Breast epithelium (tissue), 4 donors: Measurements from ENCODE around the gene ADD3. TPM values are rescaled to one million over a fixed set of nuclear protein-coding genes. Genes with fewer than 3 reads are reported as not detected.

Experiments
- DNase-seq, 2 donors: peaks; one replicate each; pipeline ENCODE4 v3.0.0-alpha.2; 2019; ENCODE audit warnings: low spot score in 2 of 2
- H3K27ac ChIP-seq, 2 donors: fragments of 200-600 bp; sonication (generic) in 1 of 2; one replicate each; pipeline ENCODE4 v1.5.1; 2016 to 2019; ENCODE audit warnings: mild to moderate bottlenecking in 1 of 2
- H3K27me3 ChIP-seq, 2 donors: fragments of 200-600 bp; sonication (generic) in 1 of 2; one replicate each; pipeline versions ENCODE4 v1.5.1 to v1.6.0; 2017 to 2019; ENCODE audit warnings: control low read depth in 1 of 2, mild to moderate bottlenecking in 1 of 2
- H3K36me3 ChIP-seq: fragments of 200-600 bp; one replicate; pipeline ENCODE4 v1.5.1; 2019
- H3K4me1 ChIP-seq, 2 donors: fragments of 200-600 bp; sonication (generic); one replicate each; pipeline ENCODE4 v1.5.1; 2016 to 2019; ENCODE audit warnings: control low read depth in 1 of 2
- H3K4me3 ChIP-seq, 3 donors: fragments of 200-600 bp; sonication (generic); 1 replicate in 2 of 3; 2 replicates in 1 of 3; pipeline ENCODE4 v1.5.1; 2016 to 2019; ENCODE audit warnings: mild to moderate bottlenecking in 3 of 3, moderate library complexity in 2 of 3
- H3K9me3 ChIP-seq, 2 donors: fragments of 200-600 bp; sonication (generic) in 1 of 2; one replicate each; pipeline ENCODE4 v1.5.1; 2016 to 2019; ENCODE audit warnings: control low read depth in 1 of 2
- POLR2A ChIP-seq: fragments of 450-650 bp; IDR thresholded peaks from one replicate; pipeline ENCODE4 v1.6.1; 2016; ENCODE audit warnings: antibody characterized with exemption, mild to moderate bottlenecking, moderate library complexity
- POLR2AphosphoS5 ChIP-seq, 3 donors: sonication (generic); formaldehyde crosslinking; IDR thresholded peaks; one replicate each; pipeline ENCODE4 v1.6.1; 2017; ENCODE audit warnings: antibody characterized with exemption in 3 of 3
- intact Hi-C: fragments of 100-400 bp; cut with DNase I; formaldehyde crosslinking; loops from one replicate; pipeline ENCODE4 v1.15.1; 2023; ENCODE audit warnings: low total_unique reads
- total RNA-seq, 3 donors: library from RNA; depleted of rRNA; stranded (reverse); fragments of >200 nt; gene quantifications; one replicate each; pipeline ENCODE4 v1.1.0, GENCODE V29; 2016
- TF ChIP-seq, protein P1 (sequence below), 3 donors: fragments of 450-650 bp; IDR thresholded peaks; one replicate each; pipeline ENCODE4 v1.5.1; 2016 to 2017; ENCODE audit warnings: antibody characterized with exemption in 3 of 3, mild to moderate bottlenecking in 3 of 3, moderate library complexity in 3 of 3

Gene ADD3
- total RNA-seq, 3 donors from 2014 or later = 208 to 458 (median 347) TPM

- DNase-seq = no peak
- intact Hi-C loops = no loop called here
- no peaks in the 10 kb centered on the region for H3K36me3 ChIP-seq
- TF ChIP-seq POLR2A = no peak
- TF ChIP-seq, protein P1, sequence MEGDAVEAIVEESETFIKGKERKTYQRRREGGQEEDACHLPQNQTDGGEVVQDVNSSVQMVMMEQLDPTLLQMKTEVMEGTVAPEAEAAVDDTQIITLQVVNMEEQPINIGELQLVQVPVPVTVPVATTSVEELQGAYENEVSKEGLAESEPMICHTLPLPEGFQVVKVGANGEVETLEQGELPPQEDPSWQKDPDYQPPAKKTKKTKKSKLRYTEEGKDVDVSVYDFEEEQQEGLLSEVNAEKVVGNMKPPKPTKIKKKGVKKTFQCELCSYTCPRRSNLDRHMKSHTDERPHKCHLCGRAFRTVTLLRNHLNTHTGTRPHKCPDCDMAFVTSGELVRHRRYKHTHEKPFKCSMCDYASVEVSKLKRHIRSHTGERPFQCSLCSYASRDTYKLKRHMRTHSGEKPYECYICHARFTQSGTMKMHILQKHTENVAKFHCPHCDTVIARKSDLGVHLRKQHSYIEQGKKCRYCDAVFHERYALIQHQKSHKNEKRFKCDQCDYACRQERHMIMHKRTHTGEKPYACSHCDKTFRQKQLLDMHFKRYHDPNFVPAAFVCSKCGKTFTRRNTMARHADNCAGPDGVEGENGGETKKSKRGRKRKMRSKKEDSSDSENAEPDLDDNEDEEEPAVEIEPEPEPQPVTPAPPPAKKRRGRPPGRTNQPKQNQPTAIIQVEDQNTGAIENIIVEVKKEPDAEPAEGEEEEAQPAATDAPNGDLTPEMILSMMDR (IDR thresholded peaks at IDR 0.05) = no peak
- no peak for TF ChIP-seq POLR2AphosphoS5 (IDR thresholded peaks at IDR 0.05)
- H3K4me3 ChIP-seq = no peak overlapping the region
- H3K27me3 ChIP-seq = no peaks in the 10 kb centered on the region
- H3K27ac ChIP-seq = peak overlapping the region; percentile 27 to 58
- H3K9me3 ChIP-seq = no peaks in the 10 kb centered on the region
- peaks cover 0 to 4% of the 10 kb centered on the region in 2 donors for H3K4me1 ChIP-seq
Measured at GRCh38 chr10:110069502-110069982, 61.8 kb downstream of the ADD3 start.

DNA sequence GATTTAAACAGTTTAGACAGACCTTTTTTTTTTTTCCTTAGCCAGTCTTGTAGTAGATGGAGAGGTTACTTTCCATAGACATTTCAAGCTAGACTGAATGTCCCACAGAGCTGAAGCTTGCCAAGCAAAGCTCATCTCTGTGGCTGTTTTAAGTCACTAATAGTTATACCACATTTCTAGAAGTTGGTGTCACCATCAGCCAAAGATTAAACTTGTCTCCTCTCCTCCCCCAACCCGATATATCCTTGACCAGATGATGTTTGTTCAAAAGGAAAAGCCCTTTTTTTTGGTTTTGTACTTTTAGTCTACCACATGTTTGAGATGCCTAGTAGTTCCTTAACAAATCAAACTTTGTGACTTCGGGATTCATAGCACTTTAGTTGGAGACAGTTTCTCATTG lies 66.1 kb downstream of the ADD3 start:
- intact Hi-C loops = no loop called here
- Histone ChIP-seq H3K36me3 (no peaks in the 10 kb centered on the region), H3K4me1 (peaks cover 0 to 28% of the 10 kb centered on the region in 2 donors), H3K27me3 (no peaks in the 10 kb centered on the region), H3K4me3 (no peak overlapping the region), H3K27ac (peak overlapping the region; percentile 56 to 74), H3K9me3 (no peaks in the 10 kb centered on the region)
- DNase-seq = no peak
- no peak for TF ChIP-seq POLR2A
- no peak for TF ChIP-seq POLR2AphosphoS5 (IDR thresholded peaks at IDR 0.05)
- TF ChIP-seq, protein P1 (IDR thresholded peaks at IDR 0.05) = no peak

- no peak for DNase-seq
- Histone ChIP-seq H3K4me1 (peaks cover 0 to 28% of the 10 kb centered on the region in 2 donors), H3K9me3 (no peaks in the 10 kb centered on the region), H3K27ac (peak overlapping the region; percentile 56 to 74), H3K27me3 (no peaks in the 10 kb centered on the region), H3K4me3 (no peak overlapping the region), H3K36me3 (no peaks in the 10 kb centered on the region)
- intact Hi-C loops = no loop called here
- TF ChIP-seq POLR2A = no peak
- TF ChIP-seq, protein P1 (IDR thresholded peaks at IDR 0.05) = no peak
- no peak for TF ChIP-seq POLR2AphosphoS5 (IDR thresholded peaks at IDR 0.05)
Measured at GRCh38 chr10:110074298-110074697, 66.5 kb downstream of the ADD3 start.

DNA sequence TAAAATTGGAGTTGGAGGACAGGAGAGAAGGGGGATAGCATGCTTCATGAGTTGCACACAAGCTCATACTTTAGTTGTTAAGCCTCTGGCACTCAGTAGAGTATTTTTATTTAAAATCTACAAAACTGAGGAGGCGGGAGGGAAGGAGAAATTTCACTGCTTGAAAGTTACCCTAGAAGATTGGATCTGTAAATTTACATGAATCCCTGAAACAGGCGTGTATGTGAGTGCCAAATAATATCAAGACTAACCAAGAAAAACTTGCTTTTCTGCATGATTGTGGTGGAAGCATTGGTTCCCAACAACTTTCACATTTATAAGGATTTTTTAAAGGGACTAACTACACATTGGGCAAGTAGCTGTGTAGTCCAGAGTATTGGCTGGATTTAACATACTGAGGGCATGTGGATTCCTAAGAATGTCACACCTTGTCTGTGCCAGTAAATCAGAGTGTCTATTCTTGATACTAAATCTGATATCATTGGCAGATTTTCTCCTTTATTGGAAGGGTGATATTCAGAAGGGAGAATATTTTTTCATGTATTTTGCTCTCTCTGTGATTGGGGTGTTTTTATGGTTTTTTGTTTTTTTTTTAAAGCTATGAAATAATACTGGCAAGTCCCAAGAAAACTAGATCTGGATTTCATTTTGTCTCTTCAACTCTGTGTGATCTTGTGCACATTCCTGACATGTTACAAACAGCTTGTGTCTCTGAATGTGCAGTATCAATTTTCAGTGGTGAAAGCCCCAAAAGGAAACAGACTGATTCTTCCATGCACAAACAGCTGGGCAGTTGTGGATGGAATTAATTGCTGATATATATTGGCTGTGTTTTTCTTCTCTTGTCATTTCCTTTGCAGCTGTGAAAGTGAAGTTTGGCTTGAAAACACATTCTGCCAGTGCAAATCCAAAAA lies 67.2 kb downstream of the ADD3 start:
- intact Hi-C loops = no loop called here
- Histone ChIP-seq H3K36me3 (no peaks in the 10 kb centered on the region), H3K9me3 (no peaks in the 10 kb centered on the region), H3K4me1 (peaks cover 0 to 28% of the 10 kb centered on the region in 2 donors), H3K27me3 (no peaks in the 10 kb centered on the region), H3K4me3 (peak overlapping the region in 1 of 3 donors; percentile 31), H3K27ac (peak overlapping the region; percentile 56 to 74)
- DNase-seq = no peak
- TF ChIP-seq POLR2A (no peak), POLR2AphosphoS5 (IDR thresholded peaks at IDR 0.05) (peak in 1 of 3 donors; percentile 42)

DNA sequence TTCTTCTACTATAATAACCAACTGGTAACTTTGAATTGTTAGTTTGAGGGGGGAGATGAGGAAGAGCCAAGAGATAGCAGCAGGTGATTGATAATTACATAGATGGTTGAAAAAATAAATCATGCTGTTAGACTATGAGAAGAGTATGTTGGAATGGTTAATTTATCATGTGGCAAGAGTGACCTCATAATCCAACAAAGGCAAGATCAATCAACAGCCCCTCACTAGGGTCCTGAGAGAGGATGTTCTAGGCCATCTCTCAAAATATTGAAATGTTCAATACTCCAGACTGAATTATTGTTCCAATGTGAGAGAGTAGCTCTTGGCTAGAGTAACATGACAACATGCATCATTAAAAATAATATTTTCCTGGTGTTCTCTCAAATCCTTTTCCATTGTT lies 67.9 kb downstream of the ADD3 start:
- no peaks in the 10 kb centered on the region for H3K27me3 ChIP-seq
- no peak for DNase-seq
- no peaks in the 10 kb centered on the region for H3K36me3 ChIP-seq
- intact Hi-C loops = no loop called here
- H3K4me1 ChIP-seq = peaks cover 0 to 28% of the 10 kb centered on the region in 2 donors
- TF ChIP-seq, protein P1 (IDR thresholded peaks at IDR 0.05) = no peak
- TF ChIP-seq POLR2AphosphoS5 (IDR thresholded peaks at IDR 0.05) (no peak), POLR2A (no peak)
- H3K9me3 ChIP-seq = no peaks in the 10 kb centered on the region
- H3K27ac ChIP-seq = peak overlapping the region; percentile 56 to 57
- no peak overlapping the region for H3K4me3 ChIP-seq
